Inferior parietal cortex (tissue), 1 donor: ENCODE results near the gene TARP.

Source experiments
- DNase-seq: peaks from one replicate; pipeline ENCODE4 v3.0.0-alpha.2; 2016; ENCODE audit errors: extremely low spot score

The TARP gene

GRCh38 chr7:38273286-38273995 lies at the start of gene TARP:
Gene TARP, minus strand, starts transcription at chr7:38273636.
- no peak for DNase-seq

- no peak for DNase-seq
Observed at GRCh38 chr7:38323156-38323555, 49.7 kb upstream of the TARP start.

GRCh38 chr7:38322461-38322860 lies 49.0 kb upstream of the TARP start:
- no peak for DNase-seq

- no peak for DNase-seq
Observed at GRCh38 chr7:38321967-38322366, 48.5 kb upstream of the TARP start.

GRCh38 chr7:38321515-38321944 lies 48.1 kb upstream of the TARP start:
- DNase-seq, result no peak

- DNase-seq, result no peak
Observed at GRCh38 chr7:38321050-38321449, 47.6 kb upstream of the TARP start.

GRCh38 chr7:38319873-38320272 lies 46.4 kb upstream of the TARP start:
- no peak for DNase-seq

- DNase-seq, result peak; percentile 48
Observed at GRCh38 chr7:38318803-38319416, 45.5 kb upstream of the TARP start.

GRCh38 chr7:38318241-38318640 lies 44.8 kb upstream of the TARP start:
- DNase-seq, result no peak

GRCh38 chr7:38317515-38317914 lies 44.1 kb upstream of the TARP start:
- DNase-seq, result no peak

- no peak for DNase-seq
Observed at GRCh38 chr7:38316733-38317360, 43.4 kb upstream of the TARP start.

GRCh38 chr7:38315410-38315809 lies 42.0 kb upstream of the TARP start:
- DNase-seq, result no peak

GRCh38 chr7:38312821-38313220 lies 39.4 kb upstream of the TARP start:
- no peak for DNase-seq

- DNase-seq, result no peak
Observed at GRCh38 chr7:38311329-38311937, 38.0 kb upstream of the TARP start.

- no peak for DNase-seq
Observed at GRCh38 chr7:38310591-38311101, 37.2 kb upstream of the TARP start.

- no peak for DNase-seq
Observed at GRCh38 chr7:38309555-38309954, 36.1 kb upstream of the TARP start.

GRCh38 chr7:38308140-38308539 lies 34.7 kb upstream of the TARP start:
- no peak for DNase-seq

- no peak for DNase-seq
Observed at GRCh38 chr7:38307640-38308039, 34.2 kb upstream of the TARP start.

- DNase-seq, result no peak
Observed at GRCh38 chr7:38306914-38307313, 33.5 kb upstream of the TARP start.

- DNase-seq, result no peak
Observed at GRCh38 chr7:38306171-38306570, 32.7 kb upstream of the TARP start.

- no peak for DNase-seq
Observed at GRCh38 chr7:38303866-38304265, 30.4 kb upstream of the TARP start.

- no peak for DNase-seq
Observed at GRCh38 chr7:38300175-38300574, 26.7 kb upstream of the TARP start.
